ENCODE measurements around the gene SMIM29. TPM values are rescaled to one million over a fixed set of nuclear protein-coding genes. Genes with fewer than 3 reads are reported as not detected.

SMIM29 gene
- total RNA-seq, 4 donors from 2014 or later = 5.2 to 44.3 (median 20.0) TPM

- Histone ChIP-seq H3K27me3 (no peaks in the 10 kb centered on the region), H3K4me3 (no peak overlapping the region), H3K36me3 (no peaks in the 10 kb centered on the region), H3K9me3 (no peaks in the 10 kb centered on the region), H3K4me1 (no peaks in the 10 kb centered on the region), H3K27ac (no peak overlapping the region)
- intact Hi-C loops (cut with DNase I; ENCODE audit: low total_unique reads) = no loop called here
- no peak for TF ChIP-seq CTCF (IDR thresholded peaks at IDR 0.05)
- DNase-seq = no peak
These were observed 36.8 kb upstream of the SMIM29 start for GRCh38 chr6:34285448-34286164.

GRCh38 chr6:34284563-34285447, 36.0 kb upstream of the SMIM29 start:
- no peaks in the 10 kb centered on the region for H3K36me3 ChIP-seq
- no peak for TF ChIP-seq POLR2A (IDR thresholded peaks at IDR 0.05)
- TF ChIP-seq CTCF (IDR thresholded peaks at IDR 0.05) = no peak
- no peaks in the 10 kb centered on the region for H3K27me3 ChIP-seq
- peak in 1 of 2 donors; percentile 38 for DNase-seq
- no peaks in the 10 kb centered on the region for H3K9me3 ChIP-seq
- H3K27ac ChIP-seq = no peak overlapping the region
- intact Hi-C loops (cut with DNase I; ENCODE audit: low total_unique reads) = no loop called here
- H3K4me1 ChIP-seq = no peaks in the 10 kb centered on the region
- H3K4me3 ChIP-seq = no peak overlapping the region

- intact Hi-C loops (cut with DNase I; ENCODE audit: low total_unique reads) = no loop called here
These were observed 33.0 kb upstream of the SMIM29 start for GRCh38 chr6:34281702-34282334.

GRCh38 chr6:34280216-34280615, 31.4 kb upstream of the SMIM29 start:
- no peak overlapping the region for H3K27ac ChIP-seq
- H3K27me3 ChIP-seq = no peaks in the 10 kb centered on the region
- TF ChIP-seq POLR2A (IDR thresholded peaks at IDR 0.05) = no peak
- TF ChIP-seq CTCF (IDR thresholded peaks at IDR 0.05) = no peak
- DNase-seq = no peak
- no peaks in the 10 kb centered on the region for H3K4me1 ChIP-seq
- intact Hi-C loops (cut with DNase I; ENCODE audit: low total_unique reads) = no loop called here
- H3K9me3 ChIP-seq = no peaks in the 10 kb centered on the region
- no peaks in the 10 kb centered on the region for H3K36me3 ChIP-seq
- no peak overlapping the region for H3K4me3 ChIP-seq

More at GRCh38 chr6:34281702-34282334, 33.0 kb upstream of the SMIM29 start:
- H3K27me3 ChIP-seq = no peaks in the 10 kb centered on the region
- H3K27ac ChIP-seq = no peak overlapping the region
- no peaks in the 10 kb centered on the region for H3K36me3 ChIP-seq
- TF ChIP-seq POLR2A (IDR thresholded peaks at IDR 0.05) = no peak
- no peak for TF ChIP-seq CTCF (IDR thresholded peaks at IDR 0.05)
- DNase-seq = no peak
- no peak overlapping the region for H3K4me3 ChIP-seq
- no peaks in the 10 kb centered on the region for H3K4me1 ChIP-seq
- no peaks in the 10 kb centered on the region for H3K9me3 ChIP-seq
